Measurements from ENCODE around the gene IFNA1. TPM values are rescaled to one million over a fixed set of nuclear protein-coding genes. Genes with fewer than 3 reads are reported as not detected.

The IFNA1 gene
- total and polyA plus RNA-seq, 7 experiments from 2014 or later, result not detected

DNA sequence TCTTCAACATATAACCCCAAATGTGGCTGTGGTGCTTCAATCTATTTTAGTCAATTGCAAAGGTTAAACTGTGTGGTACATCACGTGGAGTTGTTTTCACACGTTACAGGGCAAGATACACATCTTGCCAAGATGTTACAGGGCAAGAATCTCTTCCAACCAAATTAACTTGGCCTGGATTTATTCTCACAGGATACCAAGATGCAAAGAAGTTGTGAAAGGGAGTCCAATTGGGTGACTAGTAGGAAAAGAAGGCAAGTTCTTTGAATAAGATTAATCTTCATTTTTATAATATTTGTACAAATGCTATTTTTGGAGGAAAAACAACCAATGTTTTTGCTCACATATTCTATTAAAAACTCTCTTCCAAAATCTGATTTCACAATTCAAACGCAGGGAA lies 36.1 kb upstream of the IFNA1 start:
- Histone ChIP-seq H3K9me3 (ENCODE audit: control insufficient read depth in 2 of 3, low read length in 3 of 3) (no peaks in the 10 kb centered on the region), H3K27me3 (ENCODE audit: control insufficient read depth in 2 of 2, insufficient read depth in 2 of 2, low read length in 2 of 2) (peaks cover 4 to 11% of the 10 kb centered on the region in 2 donors), H3K27ac (ENCODE audit: low read depth, low read length) (no peak overlapping the region), H3K4me1 (ENCODE audit: control insufficient read depth in 2 of 2, insufficient read depth in 2 of 2, low read length in 2 of 2) (peaks cover 0 to 5% of the 10 kb centered on the region in 2 donors), H3K36me3 (ENCODE audit: control insufficient read depth in 2 of 3, insufficient read depth in 3 of 3, low read length in 3 of 3) (no peaks in the 10 kb centered on the region), H3K4me3 (ENCODE audit: low read length) (no peak overlapping the region)
- no peak for ATAC-seq
- H3K4me3 Mint-ChIP-seq, result no peak overlapping the region
- peaks cover 31 to 73% (median 40%) of the 10 kb centered on the region in 5 donors for H3K27me3 Mint-ChIP-seq
- POLR2A ChIA-PET, result no interaction called here
- no peak for DNase-seq
- no peaks in the 10 kb centered on the region for H3K9me3 Mint-ChIP-seq
- H3K36me3 Mint-ChIP-seq, result no peaks in the 10 kb centered on the region
- peaks cover 0 to 7% (median 3%) of the 10 kb centered on the region in 7 donors for H3K4me1 Mint-ChIP-seq
- CTCF ChIA-PET, result no interaction called here
- no peak overlapping the region for H3K27ac Mint-ChIP-seq
- intact Hi-C loops (cut with micrococcal nuclease), result no loop called here

DNA sequence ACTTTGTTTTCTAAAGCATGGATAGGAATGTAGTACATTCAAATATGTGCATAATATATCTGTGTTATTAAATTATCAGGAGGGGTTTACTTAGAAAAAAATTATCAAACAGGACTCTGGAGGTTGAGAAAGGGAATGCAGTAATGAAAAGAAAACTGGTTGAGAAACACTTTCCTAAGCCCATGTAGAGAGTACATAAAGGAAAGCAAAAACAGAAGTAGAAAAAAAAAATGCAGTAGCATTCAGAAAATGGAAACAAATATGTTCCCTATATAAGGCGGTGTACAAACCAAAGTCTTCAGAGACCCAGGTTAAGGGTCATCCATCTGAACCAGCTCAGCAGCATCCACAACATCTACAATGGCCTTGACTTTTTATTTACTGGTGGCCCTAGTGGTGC lies 31.4 kb upstream of the IFNA1 start, which contains the start of gene IFNA8:
IFNA8 (plus strand) TSS at position 301 of the 400 bp plus-strand sequence; CDS start at position 361, 60 bp downstream.
- Histone ChIP-seq H3K27ac (ENCODE audit: low read depth, low read length) (no peak within 1 kb of the TSS), H3K27me3 (ENCODE audit: control insufficient read depth in 2 of 2, insufficient read depth in 2 of 2, low read length in 2 of 2) (no peaks in the 10 kb centered on the region), H3K4me3 (ENCODE audit: low read length) (no peak within 1 kb of the TSS), H3K36me3 (ENCODE audit: control insufficient read depth in 2 of 3, insufficient read depth in 3 of 3, low read length in 3 of 3) (no peaks in the 10 kb centered on the region), H3K4me1 (ENCODE audit: control insufficient read depth in 2 of 2, insufficient read depth in 2 of 2, low read length in 2 of 2) (peaks cover 0 to 5% of the 10 kb centered on the region in 2 donors), H3K9me3 (ENCODE audit: control insufficient read depth in 2 of 3, low read length in 3 of 3) (no peaks in the 10 kb centered on the region)
- Mint-ChIP-seq H3K27me3 (peaks cover 0 to 56% (median 17%) of the 10 kb centered on the region in 5 donors), H3K4me3 (no peak within 1 kb of the TSS), H3K9me3 (no peaks in the 10 kb centered on the region), H3K27ac (no peak within 1 kb of the TSS), H3K4me1 (peaks cover 0 to 13% (median 11%) of the 10 kb centered on the region in 7 donors), H3K36me3 (no peaks in the 10 kb centered on the region)
- ChIA-PET CTCF (interaction anchor here (0.7 kb wide), 1 partner anchor 38 kb away, joined by 3 read pairs; no protein-coding TSS in a partner anchor), POLR2A (no interaction called here)
- ATAC-seq (no peak), DNase-seq (no peak)
- intact Hi-C loops (cut with micrococcal nuclease), result no loop called here

DNA sequence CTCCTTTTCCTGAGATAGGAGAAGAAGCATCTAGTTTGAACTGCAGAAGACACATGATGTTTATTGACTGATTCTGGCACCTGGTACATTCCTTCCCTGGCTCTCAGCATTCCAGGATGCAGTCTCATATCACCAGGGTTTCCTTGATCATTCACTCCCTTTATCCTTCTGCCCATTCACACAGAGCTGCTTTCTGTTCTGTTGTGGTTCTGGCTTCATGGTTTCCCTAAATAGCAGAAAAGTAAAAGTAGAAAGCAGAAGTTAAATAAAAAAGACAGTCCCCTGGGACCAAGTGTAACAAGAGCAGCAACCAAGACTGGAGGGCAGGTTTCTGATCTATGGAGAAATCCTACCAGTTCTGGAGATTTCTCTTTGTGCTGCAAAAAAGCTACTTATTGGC lies 28.1 kb upstream of the IFNA1 start:
- Mint-ChIP-seq H3K27ac (no peak overlapping the region), H3K9me3 (no peaks in the 10 kb centered on the region), H3K4me3 (no peak overlapping the region), H3K36me3 (no peaks in the 10 kb centered on the region), H3K4me1 (peaks cover 0 to 18% (median 16%) of the 10 kb centered on the region in 7 donors), H3K27me3 (peaks cover 0 to 37% (median 10%) of the 10 kb centered on the region in 5 donors)
- ATAC-seq (no peak), DNase-seq (no peak)
- intact Hi-C loops (cut with micrococcal nuclease), result no loop called here
- no peak overlapping the region for H3K4me3 ChIP-seq (ENCODE audit: low read length)
- CTCF ChIA-PET, result interaction anchor here (0.6 to 0.7 kb wide), 3 partner anchors 9 to 23 kb away, joined by 3 read pairs; no protein-coding TSS in a partner anchor
- peaks cover 0 to 7% of the 10 kb centered on the region in 2 donors for H3K4me1 ChIP-seq (ENCODE audit: control insufficient read depth in 2 of 2, insufficient read depth in 2 of 2, low read length in 2 of 2)
- H3K36me3 ChIP-seq (ENCODE audit: control insufficient read depth in 2 of 3, insufficient read depth in 3 of 3, low read length in 3 of 3), result no peaks in the 10 kb centered on the region
- no peak overlapping the region for H3K27ac ChIP-seq (ENCODE audit: low read depth, low read length)
- POLR2A ChIA-PET, result interaction anchor here (0.6 kb wide), 1 partner anchor 322 kb away, joined by 3 read pairs; no protein-coding TSS in a partner anchor
- no peaks in the 10 kb centered on the region for H3K27me3 ChIP-seq (ENCODE audit: control insufficient read depth in 2 of 2, insufficient read depth in 2 of 2, low read length in 2 of 2)
- H3K9me3 ChIP-seq (ENCODE audit: control insufficient read depth in 2 of 3, low read length in 3 of 3), result no peaks in the 10 kb centered on the region

DNA sequence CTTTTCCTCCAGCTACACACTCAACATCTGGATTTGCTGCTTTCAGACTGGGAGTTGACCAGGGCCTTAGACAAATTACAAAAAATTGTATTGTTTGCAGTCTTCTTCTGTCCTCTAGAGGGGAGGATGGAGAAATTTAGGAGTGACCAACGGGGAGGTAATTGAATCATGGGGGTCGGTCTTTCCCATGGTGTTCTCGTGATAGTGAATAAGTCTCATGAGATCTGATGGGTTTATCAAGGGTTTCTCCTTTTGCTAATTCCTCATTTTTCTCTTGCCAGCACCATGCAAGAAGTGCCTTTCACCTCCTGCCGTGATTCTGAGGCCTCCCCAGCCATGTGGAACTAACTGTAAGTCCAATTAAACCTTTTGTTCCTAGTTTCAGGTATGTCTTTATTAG lies 27.1 kb upstream of the IFNA1 start:
- H3K4me3 ChIP-seq (ENCODE audit: low read length), result no peak overlapping the region
- Mint-ChIP-seq H3K27me3 (peaks cover 0 to 36% (median 10%) of the 10 kb centered on the region in 5 donors), H3K27ac (no peak overlapping the region), H3K9me3 (no peaks in the 10 kb centered on the region), H3K36me3 (no peaks in the 10 kb centered on the region), H3K4me3 (no peak overlapping the region), H3K4me1 (peaks cover 0 to 18% (median 16%) of the 10 kb centered on the region in 7 donors)
- no peaks in the 10 kb centered on the region for H3K27me3 ChIP-seq (ENCODE audit: control insufficient read depth in 2 of 2, insufficient read depth in 2 of 2, low read length in 2 of 2)
- CTCF ChIA-PET, result no interaction called here
- H3K27ac ChIP-seq (ENCODE audit: low read depth, low read length), result no peak overlapping the region
- H3K36me3 ChIP-seq (ENCODE audit: control insufficient read depth in 2 of 3, insufficient read depth in 3 of 3, low read length in 3 of 3), result no peaks in the 10 kb centered on the region
- peaks cover 0 to 7% of the 10 kb centered on the region in 2 donors for H3K4me1 ChIP-seq (ENCODE audit: control insufficient read depth in 2 of 2, insufficient read depth in 2 of 2, low read length in 2 of 2)
- ATAC-seq (no peak), DNase-seq (no peak)
- POLR2A ChIA-PET, result no interaction called here
- intact Hi-C loops (cut with micrococcal nuclease), result no loop called here
- no peaks in the 10 kb centered on the region for H3K9me3 ChIP-seq (ENCODE audit: control insufficient read depth in 2 of 3, low read length in 3 of 3)

DNA sequence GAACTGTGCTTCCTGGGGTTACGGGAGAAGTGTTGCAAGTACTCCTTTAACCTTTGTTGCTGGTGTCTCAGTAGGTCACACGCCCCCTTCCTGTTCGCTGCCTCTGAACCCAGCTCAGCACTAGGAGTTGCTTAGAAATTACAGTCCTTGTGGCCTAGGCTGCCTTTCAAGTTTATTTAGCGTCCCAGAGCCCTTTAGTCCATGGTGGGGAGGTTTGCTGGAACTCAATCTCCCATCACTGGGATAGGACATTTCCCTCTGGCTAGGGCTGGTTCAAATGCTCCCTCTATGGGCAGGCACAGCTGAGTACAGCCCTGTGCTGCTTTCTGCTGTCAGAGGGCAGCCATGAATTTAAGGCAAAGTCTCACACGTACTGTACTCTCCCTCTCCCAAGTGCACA lies 26.6 kb upstream of the IFNA1 start:
- ChIA-PET POLR2A (no interaction called here), CTCF (no interaction called here)
- Histone ChIP-seq H3K27ac (ENCODE audit: low read depth, low read length) (no peak overlapping the region), H3K27me3 (ENCODE audit: control insufficient read depth in 2 of 2, insufficient read depth in 2 of 2, low read length in 2 of 2) (no peaks in the 10 kb centered on the region), H3K4me1 (ENCODE audit: control insufficient read depth in 2 of 2, insufficient read depth in 2 of 2, low read length in 2 of 2) (peaks cover 0 to 7% of the 10 kb centered on the region in 2 donors), H3K36me3 (ENCODE audit: control insufficient read depth in 2 of 3, insufficient read depth in 3 of 3, low read length in 3 of 3) (no peaks in the 10 kb centered on the region), H3K9me3 (ENCODE audit: control insufficient read depth in 2 of 3, low read length in 3 of 3) (no peaks in the 10 kb centered on the region), H3K4me3 (ENCODE audit: low read length) (no peak overlapping the region)
- Mint-ChIP-seq H3K27ac (no peak overlapping the region), H3K4me1 (peaks cover 0 to 18% (median 16%) of the 10 kb centered on the region in 7 donors), H3K27me3 (peaks cover 0 to 36% (median 10%) of the 10 kb centered on the region in 5 donors), H3K4me3 (peak overlapping the region in 2 of 10 donors; percentile 17 to 36), H3K36me3 (no peaks in the 10 kb centered on the region), H3K9me3 (no peaks in the 10 kb centered on the region)
- DNase-seq (peak in 5 of 9 donors; percentile 14 to 31 (median 22)), ATAC-seq (peak; percentile 70)
- intact Hi-C loops (cut with micrococcal nuclease), result no loop called here

DNA sequence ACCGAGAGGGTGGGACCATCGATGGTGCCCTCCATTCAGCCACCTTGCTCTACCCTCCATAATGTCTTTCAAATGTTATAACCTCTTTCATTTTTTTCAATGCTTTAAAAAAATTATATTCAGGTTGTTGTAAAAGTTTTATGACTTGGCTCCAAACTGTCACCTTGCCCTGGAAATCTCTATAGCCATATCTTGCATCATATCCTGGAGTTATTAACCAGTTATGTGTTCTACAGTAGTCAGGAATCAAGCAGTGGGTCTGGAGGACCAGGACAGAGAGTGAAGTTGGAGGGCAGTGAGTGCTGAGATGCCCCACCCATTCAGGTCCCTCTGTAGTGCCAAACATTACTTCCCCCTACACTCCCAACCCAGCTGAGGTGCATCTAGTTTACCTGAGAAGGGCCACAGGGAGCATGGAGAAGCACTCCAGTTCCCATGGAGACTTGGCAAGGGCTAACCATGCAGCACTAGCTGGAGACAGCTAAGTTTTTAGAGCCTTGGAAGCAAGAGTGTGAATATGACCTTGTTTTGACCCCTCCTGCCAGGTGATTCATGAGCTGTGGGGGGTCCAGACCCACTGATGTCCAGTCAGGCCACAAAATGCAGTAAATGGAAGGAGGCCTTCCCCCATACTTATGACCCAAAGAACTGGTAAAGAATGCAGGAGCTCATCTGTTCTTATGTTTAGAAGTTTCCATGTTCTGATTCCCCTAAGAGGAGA lies 25.9 kb upstream of the IFNA1 start:
- H3K4me1 ChIP-seq (ENCODE audit: control insufficient read depth in 2 of 2, insufficient read depth in 2 of 2, low read length in 2 of 2), result peaks cover 0 to 7% of the 10 kb centered on the region in 2 donors
- intact Hi-C loops (cut with micrococcal nuclease), result no loop called here
- CTCF ChIA-PET, result no interaction called here
- POLR2A ChIA-PET, result no interaction called here
- Mint-ChIP-seq H3K4me3 (no peak overlapping the region), H3K27me3 (peaks cover 0 to 33% (median 10%) of the 10 kb centered on the region in 5 donors), H3K27ac (no peak overlapping the region), H3K36me3 (no peaks in the 10 kb centered on the region), H3K4me1 (peaks cover 0 to 18% (median 16%) of the 10 kb centered on the region in 7 donors), H3K9me3 (no peaks in the 10 kb centered on the region)
- H3K9me3 ChIP-seq (ENCODE audit: control insufficient read depth in 2 of 3, low read length in 3 of 3), result no peaks in the 10 kb centered on the region
- no peak for ATAC-seq
- no peak overlapping the region for H3K27ac ChIP-seq (ENCODE audit: low read depth, low read length)
- no peak for DNase-seq
- no peaks in the 10 kb centered on the region for H3K36me3 ChIP-seq (ENCODE audit: control insufficient read depth in 2 of 3, insufficient read depth in 3 of 3, low read length in 3 of 3)
- H3K4me3 ChIP-seq (ENCODE audit: low read length), result no peak overlapping the region
- H3K27me3 ChIP-seq (ENCODE audit: control insufficient read depth in 2 of 2, insufficient read depth in 2 of 2, low read length in 2 of 2), result no peaks in the 10 kb centered on the region

Data from naive thymus-derived CD4-positive, alpha-beta T cell (primary cell).